ENCODE measurements around the gene ATXN1. TPM values are rescaled to one million over a fixed set of nuclear protein-coding genes. Genes with fewer than 3 reads are reported as not detected.

ATXN1 gene
- total and polyA plus RNA-seq, 2 of the 13 experiments (the other 11 are each of a cell fraction or from before 2014, with no cell fraction given) = 20.7 to 39.5 TPM

GRCh38 chr6:16747232-16748024 is 13.8 kb downstream of the ATXN1 start (continued):
- TF ChIP-seq ZNF646 (CRISPR knock-in tag; IDR thresholded peaks at IDR 0.05) (no peak), PHF21A (CRISPR knock-in tag; IDR thresholded peaks at IDR 0.05) (0 out of 2 replicates have a peak, but pooled peaks have one; percentile 38), FOXA3 (CRISPR knock-in tag; IDR thresholded peaks at IDR 0.05) (peak; percentile 29; the same call in 1 of the 2 replicates), SKI (IDR thresholded peaks at IDR 0.05; ENCODE audit: partially characterized antibody) (no peak), HNF1A (IDR thresholded peaks at IDR 0.05; ENCODE audit: low read depth) (no peak; the same call in 1 of the 2 replicates), HNF1A (CRISPR knock-in tag; IDR thresholded peaks at IDR 0.05; ENCODE audit: borderline replicate concordance) (peak; percentile 60; the same call in 1 of the 2 replicates), HOMEZ (CRISPR knock-in tag; IDR thresholded peaks at IDR 0.05; ENCODE audit: low read depth) (peak; percentile 22; the same call in 1 of the 2 replicates), TFDP1 (CRISPR knock-in tag; IDR thresholded peaks at IDR 0.05; ENCODE audit: borderline replicate concordance) (no peak), SATB2 (CRISPR knock-in tag; IDR thresholded peaks at IDR 0.05) (0 out of 2 replicates have a peak, but pooled peaks have one; percentile 20), CHD4 (IDR thresholded peaks at IDR 0.05; ENCODE audit: borderline replicate concordance, low read length) (no peak), ZNF749 (CRISPR knock-in tag; IDR thresholded peaks at IDR 0.05; ENCODE audit: borderline replicate concordance) (peak; percentile 33; the same call in 1 of the 2 replicates)
- TF ChIP-seq, protein P1, sequence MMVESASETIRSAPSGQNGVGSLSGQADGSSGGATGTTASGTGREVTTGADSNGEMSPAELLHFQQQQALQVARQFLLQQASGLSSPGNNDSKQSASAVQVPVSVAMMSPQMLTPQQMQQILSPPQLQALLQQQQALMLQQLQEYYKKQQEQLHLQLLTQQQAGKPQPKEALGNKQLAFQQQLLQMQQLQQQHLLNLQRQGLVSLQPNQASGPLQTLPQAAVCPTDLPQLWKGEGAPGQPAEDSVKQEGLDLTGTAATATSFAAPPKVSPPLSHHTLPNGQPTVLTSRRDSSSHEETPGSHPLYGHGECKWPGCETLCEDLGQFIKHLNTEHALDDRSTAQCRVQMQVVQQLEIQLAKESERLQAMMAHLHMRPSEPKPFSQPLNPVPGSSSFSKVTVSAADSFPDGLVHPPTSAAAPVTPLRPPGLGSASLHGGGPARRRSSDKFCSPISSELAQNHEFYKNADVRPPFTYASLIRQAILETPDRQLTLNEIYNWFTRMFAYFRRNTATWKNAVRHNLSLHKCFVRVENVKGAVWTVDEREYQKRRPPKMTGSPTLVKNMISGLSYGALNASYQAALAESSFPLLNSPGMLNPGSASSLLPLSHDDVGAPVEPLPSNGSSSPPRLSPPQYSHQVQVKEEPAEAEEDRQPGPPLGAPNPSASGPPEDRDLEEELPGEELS (CRISPR knock-in tag; IDR thresholded peaks at IDR 0.05) = peak; percentile 44; the same call in 1 of the 2 replicates
